Breast epithelium (tissue), 4 donors: ENCODE results near the gene PNPO. TPM values are rescaled to one million over a fixed set of nuclear protein-coding genes. Genes with fewer than 3 reads are reported as not detected.

Source experiments
- DNase-seq, 2 donors: peaks; one replicate each; pipeline ENCODE4 v3.0.0-alpha.2; 2019; ENCODE audit warnings: low spot score in 2 of 2
- H3K27ac ChIP-seq, 2 donors: fragments of 200-600 bp; sonication (generic) in 1 of 2; one replicate each; pipeline ENCODE4 v1.5.1; 2016 to 2019; ENCODE audit warnings: mild to moderate bottlenecking in 1 of 2
- H3K27me3 ChIP-seq, 2 donors: fragments of 200-600 bp; sonication (generic) in 1 of 2; one replicate each; pipeline versions ENCODE4 v1.5.1 to v1.6.0; 2017 to 2019; ENCODE audit warnings: control low read depth in 1 of 2, mild to moderate bottlenecking in 1 of 2
- H3K36me3 ChIP-seq: fragments of 200-600 bp; one replicate; pipeline ENCODE4 v1.5.1; 2019
- H3K4me1 ChIP-seq, 2 donors: fragments of 200-600 bp; sonication (generic); one replicate each; pipeline ENCODE4 v1.5.1; 2016 to 2019; ENCODE audit warnings: control low read depth in 1 of 2
- H3K4me3 ChIP-seq, 3 donors: fragments of 200-600 bp; sonication (generic); 1 replicate in 2 of 3; 2 replicates in 1 of 3; pipeline ENCODE4 v1.5.1; 2016 to 2019; ENCODE audit warnings: mild to moderate bottlenecking in 3 of 3, moderate library complexity in 2 of 3
- H3K9me3 ChIP-seq, 2 donors: fragments of 200-600 bp; sonication (generic) in 1 of 2; one replicate each; pipeline ENCODE4 v1.5.1; 2016 to 2019; ENCODE audit warnings: control low read depth in 1 of 2
- POLR2A ChIP-seq: fragments of 450-650 bp; IDR thresholded peaks from one replicate; pipeline ENCODE4 v1.6.1; 2016; ENCODE audit warnings: antibody characterized with exemption, mild to moderate bottlenecking, moderate library complexity
- POLR2AphosphoS5 ChIP-seq, 3 donors: sonication (generic); formaldehyde crosslinking; IDR thresholded peaks; one replicate each; pipeline ENCODE4 v1.6.1; 2017; ENCODE audit warnings: antibody characterized with exemption in 3 of 3
- intact Hi-C: fragments of 100-400 bp; cut with DNase I; formaldehyde crosslinking; loops from one replicate; pipeline ENCODE4 v1.15.1; 2023; ENCODE audit warnings: low total_unique reads
- total RNA-seq, 3 donors: library from RNA; depleted of rRNA; stranded (reverse); fragments of >200 nt; gene quantifications; one replicate each; pipeline ENCODE4 v1.1.0, GENCODE V29; 2016
- TF ChIP-seq, protein P1 (sequence below), 3 donors: fragments of 450-650 bp; IDR thresholded peaks; one replicate each; pipeline ENCODE4 v1.5.1; 2016 to 2017; ENCODE audit warnings: antibody characterized with exemption in 3 of 3, mild to moderate bottlenecking in 3 of 3, moderate library complexity in 3 of 3

PNPO gene
- total RNA-seq, 3 donors from 2014 or later = 28.3 to 61.2 (median 34.7) TPM

GRCh38 chr17:47982091-47982617, 40.8 kb downstream of the PNPO start:
- H3K36me3 ChIP-seq = no peaks in the 10 kb centered on the region

DNA sequence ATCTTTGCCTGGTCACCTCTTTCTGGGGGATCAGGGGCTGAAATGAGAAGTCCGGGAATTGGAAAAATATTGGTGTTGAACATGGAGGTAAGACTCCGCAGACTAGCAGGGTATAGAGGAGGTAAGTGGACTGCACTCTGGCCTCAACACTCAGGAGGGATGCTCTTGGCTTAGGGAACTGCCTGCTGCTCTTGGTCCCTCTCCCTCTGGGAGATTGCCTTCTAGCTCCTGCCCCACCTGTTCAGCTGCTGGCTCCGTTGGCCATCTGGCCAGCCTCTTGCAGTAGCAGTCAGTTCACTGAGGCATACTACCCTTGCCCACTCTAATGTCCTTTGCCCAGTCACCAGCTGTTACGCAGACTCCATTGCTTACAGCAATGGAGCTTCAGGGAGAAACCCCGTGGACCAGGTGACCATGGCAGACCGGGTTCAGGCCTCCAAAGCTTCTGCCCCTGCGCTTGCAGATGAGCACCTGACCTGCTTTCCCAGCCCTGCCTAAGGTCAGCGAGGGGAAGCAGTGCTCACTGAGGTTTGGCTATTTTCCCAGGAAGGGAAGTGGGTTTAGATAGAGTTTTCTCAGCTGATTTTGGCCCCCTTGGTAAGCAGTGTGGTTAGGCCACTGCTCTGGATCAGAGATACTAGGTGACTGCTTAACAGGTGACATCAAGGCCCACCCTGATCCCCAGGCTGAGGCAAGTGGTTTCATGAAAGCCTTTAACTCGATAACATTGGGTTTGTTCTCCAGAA, 41.4 kb downstream of the PNPO start:
- no peak for DNase-seq
- no peaks in the 10 kb centered on the region for H3K9me3 ChIP-seq
- no peaks in the 10 kb centered on the region for H3K36me3 ChIP-seq
- intact Hi-C loops = no loop called here
- TF ChIP-seq POLR2AphosphoS5 (IDR thresholded peaks at IDR 0.05) (no peak), POLR2A (no peak)
- TF ChIP-seq, protein P1, sequence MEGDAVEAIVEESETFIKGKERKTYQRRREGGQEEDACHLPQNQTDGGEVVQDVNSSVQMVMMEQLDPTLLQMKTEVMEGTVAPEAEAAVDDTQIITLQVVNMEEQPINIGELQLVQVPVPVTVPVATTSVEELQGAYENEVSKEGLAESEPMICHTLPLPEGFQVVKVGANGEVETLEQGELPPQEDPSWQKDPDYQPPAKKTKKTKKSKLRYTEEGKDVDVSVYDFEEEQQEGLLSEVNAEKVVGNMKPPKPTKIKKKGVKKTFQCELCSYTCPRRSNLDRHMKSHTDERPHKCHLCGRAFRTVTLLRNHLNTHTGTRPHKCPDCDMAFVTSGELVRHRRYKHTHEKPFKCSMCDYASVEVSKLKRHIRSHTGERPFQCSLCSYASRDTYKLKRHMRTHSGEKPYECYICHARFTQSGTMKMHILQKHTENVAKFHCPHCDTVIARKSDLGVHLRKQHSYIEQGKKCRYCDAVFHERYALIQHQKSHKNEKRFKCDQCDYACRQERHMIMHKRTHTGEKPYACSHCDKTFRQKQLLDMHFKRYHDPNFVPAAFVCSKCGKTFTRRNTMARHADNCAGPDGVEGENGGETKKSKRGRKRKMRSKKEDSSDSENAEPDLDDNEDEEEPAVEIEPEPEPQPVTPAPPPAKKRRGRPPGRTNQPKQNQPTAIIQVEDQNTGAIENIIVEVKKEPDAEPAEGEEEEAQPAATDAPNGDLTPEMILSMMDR (IDR thresholded peaks at IDR 0.05) = no peak
- no peaks in the 10 kb centered on the region for H3K4me1 ChIP-seq
- no peaks in the 10 kb centered on the region for H3K27me3 ChIP-seq
- no peak overlapping the region for H3K27ac ChIP-seq
- H3K4me3 ChIP-seq = no peak overlapping the region

More at GRCh38 chr17:47982091-47982617, 40.8 kb downstream of the PNPO start:
- no peaks in the 10 kb centered on the region for H3K27me3 ChIP-seq
- intact Hi-C loops = no loop called here
- H3K4me3 ChIP-seq = no peak overlapping the region
- H3K9me3 ChIP-seq = no peaks in the 10 kb centered on the region
- H3K4me1 ChIP-seq = no peaks in the 10 kb centered on the region
- H3K27ac ChIP-seq = no peak overlapping the region
- no peak for DNase-seq
- TF ChIP-seq POLR2AphosphoS5 (IDR thresholded peaks at IDR 0.05) (no peak), POLR2A (no peak)
- TF ChIP-seq, protein P1 (IDR thresholded peaks at IDR 0.05) = no peak

DNA sequence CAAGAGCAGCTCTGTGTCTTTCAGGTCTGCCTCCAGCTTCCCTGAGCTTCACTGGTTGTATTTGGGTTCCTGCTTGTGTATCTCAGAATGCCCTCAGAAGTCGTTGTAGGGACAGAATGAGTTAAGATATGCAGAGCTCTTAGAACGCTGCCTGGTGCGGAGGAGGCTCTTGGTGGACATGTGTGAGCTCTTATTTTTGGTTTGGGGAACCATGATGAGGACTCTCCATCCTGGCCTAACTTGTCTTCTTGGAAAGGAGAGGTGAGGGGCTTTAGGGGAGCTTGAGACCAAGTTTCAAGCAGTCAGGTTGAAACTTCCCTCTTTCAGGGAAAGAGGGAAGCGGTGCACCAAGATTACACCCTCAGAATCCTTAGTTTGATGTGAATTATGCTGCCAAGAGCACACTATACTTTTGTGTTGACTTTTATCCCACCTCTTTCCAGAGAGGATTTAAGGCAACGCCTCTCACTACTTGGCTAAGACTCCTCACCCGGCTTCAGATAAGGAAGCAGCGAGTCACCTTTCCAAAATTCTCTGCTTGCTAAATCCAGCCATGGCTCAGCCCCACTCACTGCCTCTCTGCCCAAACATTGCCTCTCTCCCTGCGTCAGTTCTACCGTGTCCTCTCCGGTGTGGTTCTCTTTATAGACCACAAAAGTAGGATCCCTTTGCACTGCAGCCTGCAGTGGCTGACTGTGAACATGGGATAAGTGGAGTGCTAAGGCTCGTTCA, 42.3 kb downstream of the PNPO start:
- H3K9me3 ChIP-seq = no peaks in the 10 kb centered on the region
- no peak overlapping the region for H3K4me3 ChIP-seq
- no peak for DNase-seq
- no peaks in the 10 kb centered on the region for H3K4me1 ChIP-seq
- intact Hi-C loops = no loop called here
- no peak overlapping the region for H3K27ac ChIP-seq
- H3K36me3 ChIP-seq = no peaks in the 10 kb centered on the region
- H3K27me3 ChIP-seq = no peaks in the 10 kb centered on the region
- TF ChIP-seq POLR2A (no peak), POLR2AphosphoS5 (IDR thresholded peaks at IDR 0.05) (no peak)
- TF ChIP-seq, protein P1 (IDR thresholded peaks at IDR 0.05) = no peak

DNA sequence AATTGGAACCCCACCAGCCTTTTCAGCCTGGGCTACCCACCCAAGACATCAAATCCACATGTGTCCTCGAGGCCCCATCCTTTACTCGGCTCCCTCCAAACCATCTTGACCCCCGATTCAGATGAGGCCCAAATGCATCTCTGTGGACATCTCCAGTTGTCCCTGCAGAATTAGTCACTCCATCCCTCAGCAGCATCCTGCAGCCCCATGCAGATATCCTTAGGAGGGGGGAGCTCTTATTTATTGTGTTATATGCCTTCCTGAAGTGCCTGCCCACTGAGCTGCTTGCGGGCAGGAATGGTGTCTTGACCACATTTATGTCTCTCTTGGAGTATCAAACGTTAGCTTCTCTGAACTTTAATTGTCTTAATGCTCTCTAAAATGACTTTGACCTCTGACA, 45.1 kb downstream of the PNPO start:
- H3K27ac ChIP-seq = no peak overlapping the region
- H3K27me3 ChIP-seq = no peaks in the 10 kb centered on the region
- intact Hi-C loops = no loop called here
- no peaks in the 10 kb centered on the region for H3K4me1 ChIP-seq
- TF ChIP-seq POLR2A (no peak), POLR2AphosphoS5 (IDR thresholded peaks at IDR 0.05) (no peak)
- TF ChIP-seq, protein P1 (IDR thresholded peaks at IDR 0.05) = no peak
- no peaks in the 10 kb centered on the region for H3K36me3 ChIP-seq
- H3K9me3 ChIP-seq = no peaks in the 10 kb centered on the region
- no peak for DNase-seq
- H3K4me3 ChIP-seq = no peak overlapping the region
